Kidney (tissue), 14 donors: ENCODE data around the gene KRTAP9-6. TPM values are rescaled to one million over a fixed set of nuclear protein-coding genes. Genes with fewer than 3 reads are reported as not detected.
A peak's percentile ranks its signal among the peaks of the same experiment; 100 is the strongest.

Source experiments
- DNase-seq, 5 donors: peaks; one replicate each; pipeline ENCODE4 v3.0.0-alpha.2; 2013 to 2020
- FAIRE-seq: peaks from 2 replicates; lab custom pipeline; 2012; peaks lifted over from hg19 to GRCh38; lab: Jason Lieb, UNC
- H3K27ac ChIP-seq, 2 donors: one replicate each; pipeline ENCODE4 v1.7.0; 2013; ENCODE audit warnings: low read depth in 2 of 2, low read length in 2 of 2, inconsistent platforms in 1 of 2
- H3K27me3 ChIP-seq: one replicate; pipeline ENCODE4 v1.7.1; 2013; ENCODE audit warnings: low read length, inconsistent platforms; ENCODE audit not compliant: control insufficient read depth, insufficient read depth
- H3K36me3 ChIP-seq, 3 donors: one replicate each; pipeline versions ENCODE4 v1.7.0 to v1.7.1; 2013; ENCODE audit warnings: low read length in 3 of 3, control low read depth in 1 of 3, inconsistent platforms in 1 of 3; ENCODE audit not compliant: insufficient read depth in 3 of 3, control insufficient read depth in 2 of 3
- H3K4me1 ChIP-seq, 3 donors: one replicate each; pipeline versions ENCODE4 v1.7.0 to v1.7.1; 2013; ENCODE audit warnings: low read length in 3 of 3, inconsistent platforms in 1 of 3, low read depth in 1 of 3; ENCODE audit not compliant: control insufficient read depth in 2 of 3, insufficient read depth in 2 of 3
- H3K4me3 ChIP-seq, 3 donors: one replicate each; pipeline versions ENCODE4 v1.7.0 to v1.8.1; 2013; ENCODE audit warnings: low read length in 3 of 3, control low read depth in 1 of 3, inconsistent platforms in 1 of 3
- H3K9ac ChIP-seq, 3 donors: one replicate each; pipeline versions ENCODE4 v1.7.0 to v1.7.1; 2013; ENCODE audit warnings: low read length in 3 of 3, control low read depth in 1 of 3, inconsistent platforms in 1 of 3
- H3K9me3 ChIP-seq, 3 donors: one replicate each; pipeline versions ENCODE4 v1.7.0 to v1.7.1; 2013; ENCODE audit warnings: low read length in 3 of 3, control low read depth in 1 of 3, inconsistent platforms in 1 of 3; ENCODE audit not compliant: control insufficient read depth in 2 of 3, insufficient read depth in 1 of 3
- CTCF ChIP-seq: IDR thresholded peaks from 3 replicates; pipeline ENCODE4 v1.5.1; 2012; ENCODE audit warnings: mild to moderate bottlenecking, moderate library complexity, borderline replicate concordance; ENCODE audit not compliant: insufficient read depth; ENCODE audit errors: extremely low read depth
- intact Hi-C: fragments of 100-400 bp; cut with DNase I; formaldehyde crosslinking; loops from one replicate; pipeline ENCODE4 v1.11.1; 2022
- polyA plus RNA-seq: library from polyadenylated mRNA; stranded (reverse); fragments of 350-450 nt; fragmentation: Illumina TruSeq; extraction: RNeasy Lipid Tissue Mini Kit (QIAGEN cat#74804); gene quantifications from one replicate; pipeline ENCODE4 v1.2.3, GENCODE V29; 2014; ENCODE audit warnings: low read depth, low replicate concordance; ENCODE audit not compliant: insufficient read depth
- total RNA-seq: library from RNA; stranded (reverse); fragmentation: NEBNext Ultra II Directional; extraction: Animal tissue kit (Norgen Biotek cat#: 25700); gene quantifications from one replicate; pipeline ENCODE4 v1.2.1, GENCODE V29; 2021
- donor health status: control.
- donor health status: control.
- donor health status: control.
- donor health status: control.
- donor health status: control.
- donor health status: DM: yes; HTN: yes; CAD: no.
- donor health status: Normal renal cell carcinoma (clear cell type).

The KRTAP9-6 gene
- total and polyA plus RNA-seq, 2 donors from 2014 or later, result not detected

- no peak for FAIRE-seq
- Histone ChIP-seq H3K27ac (no peak overlapping the region), H3K9ac (no peak overlapping the region), H3K9me3 (no peaks in the 10 kb centered on the region), H3K36me3 (no peaks in the 10 kb centered on the region), H3K4me1 (peaks cover 0 to 2% (median 0%) of the 10 kb centered on the region in 3 donors), H3K4me3 (no peak overlapping the region), H3K27me3 (no peaks in the 10 kb centered on the region)
- no peak for TF ChIP-seq CTCF
- intact Hi-C loops, result no loop called here
- DNase-seq, result peak in 1 of 5 donors; percentile 87
Observed at GRCh38 chr17:41308251-41308917, 43.2 kb downstream of the KRTAP9-6 start.

- H3K27me3 ChIP-seq, result no peaks in the 10 kb centered on the region
- no peak within 1 kb of the TSS for H3K27ac ChIP-seq
- DNase-seq (no peak), FAIRE-seq (no peak)
- H3K9ac ChIP-seq, result no peak within 1 kb of the TSS
- no peaks in the 10 kb centered on the region for H3K36me3 ChIP-seq
- no peak for TF ChIP-seq CTCF
- no peaks in the 10 kb centered on the region for H3K9me3 ChIP-seq
- H3K4me1 ChIP-seq, result peaks cover 0 to 2% (median 0%) of the 10 kb centered on the region in 3 donors
- intact Hi-C loops, result no loop called here
- H3K4me3 ChIP-seq, result no peak within 1 kb of the TSS
Observed at GRCh38 chr17:41308918-41309359, 43.8 kb downstream of the KRTAP9-6 start, which contains the start of gene KRTAP16-1. KRTAP16-1 (minus strand) TSS chr17:41309309; CDS start chr17:41309253, 56 bp downstream.

GRCh38 chr17:41311111-41311510 lies 45.9 kb downstream of the KRTAP9-6 start:
- no peak overlapping the region for H3K9ac ChIP-seq
- intact Hi-C loops, result no loop called here
- no peaks in the 10 kb centered on the region for H3K27me3 ChIP-seq
- no peak for DNase-seq
- H3K9me3 ChIP-seq, result no peaks in the 10 kb centered on the region
- peaks cover 0 to 2% (median 0%) of the 10 kb centered on the region in 3 donors for H3K4me1 ChIP-seq
- no peaks in the 10 kb centered on the region for H3K36me3 ChIP-seq
- no peak for TF ChIP-seq CTCF
- H3K27ac ChIP-seq, result no peak overlapping the region
- FAIRE-seq, result no peak
- no peak overlapping the region for H3K4me3 ChIP-seq
